Right lobe of liver (tissue), 6 donors: ENCODE results near the gene JUN. TPM values are rescaled to one million over a fixed set of nuclear protein-coding genes. Genes with fewer than 3 reads are reported as not detected.
A peak's percentile ranks its signal among the peaks of the same experiment; 100 is the strongest.

Experiments used
- ATAC-seq, 4 donors: fragments of 200-7000 bp; cut with Tn5 transposase; one replicate each; pipeline ENCODE4 v1.9.1; 2020; ENCODE audit warnings: mild to moderate bottlenecking in 4 of 4, moderate library complexity in 4 of 4
- DNase-seq, 3 donors: peaks; one replicate each; pipeline ENCODE4 v3.0.0-alpha.2; 2020
- H3K27ac ChIP-seq, 3 donors: fragments of 200-600 bp; one replicate each; pipeline ENCODE4 v1.8.0; 2022
- H3K27me3 ChIP-seq, 2 donors: fragments of 200-600 bp; one replicate each; pipeline ENCODE4 v1.8.0; 2022
- H3K36me3 ChIP-seq, 4 donors: fragments of 200-600 bp; sonication (generic) in 1 of 4; one replicate each; pipeline versions ENCODE4 v1.5.1 to v1.8.0; 2017 to 2022; ENCODE audit warnings: control low read depth in 1 of 4
- H3K4me1 ChIP-seq, 4 donors: fragments of 200-600 bp; sonication (generic) in 1 of 4; one replicate each; pipeline versions ENCODE4 v1.5.1 to v1.8.0; 2017 to 2022; ENCODE audit warnings: control low read depth in 1 of 4
- H3K4me3 ChIP-seq, 3 donors: fragments of 200-600 bp; one replicate each; pipeline ENCODE4 v1.8.0; 2022
- H3K9me3 ChIP-seq, 4 donors: fragments of 200-600 bp; sonication (generic) in 1 of 4; one replicate each; pipeline versions ENCODE4 v1.5.1 to v1.8.0; 2017 to 2022; ENCODE audit warnings: control low read depth in 1 of 4
- CTCF ChIP-seq, 4 donors: fragments of 200-600 bp in 3 of 4; fragments of 450-650 bp in 1 of 4; IDR thresholded peaks; one replicate each; pipeline versions ENCODE4 v1.5.1 to v1.8.0; 2016 to 2022; ENCODE audit warnings: antibody characterized with exemption in 4 of 4, mild to moderate bottlenecking in 2 of 4
- POLR2A ChIP-seq: fragments of 450-650 bp; IDR thresholded peaks from one replicate; pipeline ENCODE4 v1.6.1; 2017; ENCODE audit warnings: antibody characterized with exemption, mild to moderate bottlenecking
- WGBS: methylation state at CpG from one replicate; pipeline ENCODE4 v1.1.6; 2018; ENCODE audit warnings: low coverage, low lambda C conversion rate; ENCODE audit not compliant: insufficient coverage; ENCODE audit errors: missing lambda C conversion rate; 5-methylcytosine and 5-hydroxymethylcytosine counted together
- intact Hi-C, 2 donors: fragments of 100-400 bp; cut with DNase I; formaldehyde crosslinking; loops; one replicate each; pipeline versions ENCODE4 v1.11.2 to v1.14.1; 2022
- total RNA-seq, 6 experiments: library from RNA; depleted of rRNA in 2 of 6; stranded (reverse); fragments of >200 nt in 2 of 6; fragmentation: NEBNext Ultra II Directional in 3 of 6; extraction: Animal tissue kit (Norgen Biotek cat#: 25700) in 3 of 6; gene quantifications; one replicate each; pipeline versions ENCODE4 v1.1.0 to v1.2.4, GENCODE V29; 2016 to 2023
- donor health status: DM: no; HTN: yes; CAD: no.
- donor health status: DM: no; HTN: no; CAD: no.
- donor health status: DM: no; HTN: no; CAD: no.
- donor health status: DM: no; HTN: yes; CAD: no.
- donor health status: DM: no; HTN: yes; CAD: no.

The JUN gene
- total RNA-seq, 6 experiments from 2014 or later, result 9.3 to 116 (median 88.1) TPM

GRCh38 chr1:58785442-58786058 is 1.7 kb upstream of the JUN start:
- WGBS, result 1% methylated on average over 9 of the region's 14 CpGs
- intact Hi-C loops, result no loop called here
- ATAC-seq, result peak in 3 of 4 donors; percentile 0 to 1 (median 1)

GRCh38 chr1:58784758-58785441 is 1.1 kb upstream of the JUN start:
- H3K4me1 ChIP-seq, result peaks cover 0 to 21% (median 7%) of the 10 kb centered on the region in 4 donors
- DNase-seq (peak; percentile 89 to 91 (median 90)), ATAC-seq (peak; percentile 0 to 38 (median 13))
- peak overlapping the region; percentile 99 to 100 (median 100) for H3K27ac ChIP-seq
- no peaks in the 10 kb centered on the region for H3K27me3 ChIP-seq
- no peaks in the 10 kb centered on the region for H3K9me3 ChIP-seq
- H3K4me3 ChIP-seq, result peak overlapping the region; percentile 61 to 70 (median 69)
- TF ChIP-seq POLR2A, result peak; percentile 68
- peak; percentile 55 to 60 (median 57) for TF ChIP-seq CTCF (IDR thresholded peaks at IDR 0.05)
- WGBS, result 0% methylated on average over 27 of the region's 56 CpGs
- intact Hi-C loops, result no loop called here
- H3K36me3 ChIP-seq, result no peaks in the 10 kb centered on the region

More at GRCh38 chr1:58785442-58786058, 1.7 kb upstream of the JUN start:
- H3K9me3 ChIP-seq, result no peaks in the 10 kb centered on the region
- peak overlapping the region; percentile 61 to 70 (median 69) for H3K4me3 ChIP-seq
- TF ChIP-seq POLR2A (peak; percentile 56), CTCF (IDR thresholded peaks at IDR 0.05) (no peak)
- peaks cover 0 to 15% (median 7%) of the 10 kb centered on the region in 4 donors for H3K4me1 ChIP-seq
- peak overlapping the region; percentile 99 to 100 (median 100) for H3K27ac ChIP-seq
- no peaks in the 10 kb centered on the region for H3K36me3 ChIP-seq
- no peaks in the 10 kb centered on the region for H3K27me3 ChIP-seq
- peak; percentile 66 to 75 (median 72) for DNase-seq

GRCh38 chr1:58783090-58783992 is 506 bp downstream of the JUN start:
- DNase-seq (peak; percentile 59 to 76 (median 75)), ATAC-seq (peak; percentile 0 to 20 (median 7))
- intact Hi-C loops, result no loop called here
- H3K36me3 ChIP-seq, result no peaks in the 10 kb centered on the region
- peak overlapping the region; percentile 99 to 100 (median 99) for H3K27ac ChIP-seq
- WGBS, result 0% methylated on average over 24 of the region's 86 CpGs
- H3K4me3 ChIP-seq, result peak overlapping the region; percentile 69 to 84 (median 82)
- no peaks in the 10 kb centered on the region for H3K9me3 ChIP-seq
- TF ChIP-seq POLR2A (no peak), CTCF (IDR thresholded peaks at IDR 0.05) (no peak)
- peaks cover 0 to 22% (median 7%) of the 10 kb centered on the region in 4 donors for H3K4me1 ChIP-seq
- no peaks in the 10 kb centered on the region for H3K27me3 ChIP-seq
